Measurements from ENCODE around the gene RABAC1. TPM values are rescaled to one million over a fixed set of nuclear protein-coding genes. Genes with fewer than 3 reads are reported as not detected.
A peak's percentile ranks its signal among the peaks of the same experiment; 100 is the strongest.

The RABAC1 gene
- total RNA-seq, 6 experiments from 2014 or later, result 53.6 to 124 (median 75.8) TPM

GRCh38 chr19:41945135-41945766 is 13.9 kb downstream of the RABAC1 start:
- 71% methylated on average over 1 of the region's 8 CpGs for WGBS (ENCODE audit: insufficient coverage, low coverage, low lambda C conversion rate, missing lambda C conversion rate)
- TF ChIP-seq CTCF (IDR thresholded peaks at IDR 0.05), result no peak
- no peak for TF ChIP-seq POLR2A (IDR thresholded peaks at IDR 0.05)
- ATAC-seq (peak; percentile 40 to 54 (median 49)), DNase-seq (no peak)
- H3K9me3 ChIP-seq, result no peaks in the 10 kb centered on the region
- peaks cover 0 to 6% (median 0%) of the 10 kb centered on the region in 4 donors for H3K4me1 ChIP-seq
- H3K36me3 ChIP-seq, result no peaks in the 10 kb centered on the region
- H3K27me3 ChIP-seq, result peaks cover 0 to 9% of the 10 kb centered on the region in 2 donors
- intact Hi-C loops (cut with DNase I), result loop anchor here in 1 of 2 donors (5.0 kb wide), 1 partner anchor 73 kb away; no protein-coding TSS in a partner anchor
- H3K27ac ChIP-seq, result no peak overlapping the region
- no peak overlapping the region for H3K4me3 ChIP-seq

GRCh38 chr19:41944336-41944735 is 14.8 kb downstream of the RABAC1 start:
- Histone ChIP-seq H3K4me3 (no peak overlapping the region), H3K36me3 (no peaks in the 10 kb centered on the region), H3K27me3 (peaks cover 0 to 9% of the 10 kb centered on the region in 2 donors), H3K9me3 (no peaks in the 10 kb centered on the region), H3K4me1 (peaks cover 0 to 6% (median 0%) of the 10 kb centered on the region in 4 donors), H3K27ac (no peak overlapping the region)
- TF ChIP-seq POLR2A (IDR thresholded peaks at IDR 0.05) (no peak), CTCF (IDR thresholded peaks at IDR 0.05) (no peak)
- DNase-seq (no peak), ATAC-seq (no peak)
- intact Hi-C loops (cut with DNase I), result no loop called here
- WGBS (ENCODE audit: insufficient coverage, low coverage, low lambda C conversion rate, missing lambda C conversion rate), result 33% methylated on average over 1 of the region's 2 CpGs

- H3K27ac ChIP-seq, result no peak overlapping the region
- no peak overlapping the region for H3K4me3 ChIP-seq
- no peak for DNase-seq
- WGBS (ENCODE audit: insufficient coverage, low coverage, low lambda C conversion rate, missing lambda C conversion rate), result 95% methylated on average over 4 of the region's 9 CpGs
- intact Hi-C loops (cut with DNase I), result no loop called here
- H3K4me1 ChIP-seq, result peaks cover 0 to 6% (median 0%) of the 10 kb centered on the region in 4 donors
- H3K9me3 ChIP-seq, result no peaks in the 10 kb centered on the region
- H3K27me3 ChIP-seq, result peaks cover 0 to 9% of the 10 kb centered on the region in 2 donors
- ATAC-seq, result no peak
- TF ChIP-seq CTCF (IDR thresholded peaks at IDR 0.05), result no peak
- H3K36me3 ChIP-seq, result no peaks in the 10 kb centered on the region
Measured at GRCh38 chr19:41941410-41942202, 17.5 kb downstream of the RABAC1 start.

GRCh38 chr19:41940731-41941409 is 18.3 kb downstream of the RABAC1 start:
- intact Hi-C loops (cut with DNase I), result no loop called here
- Histone ChIP-seq H3K27ac (no peak overlapping the region), H3K27me3 (peaks cover 0 to 9% of the 10 kb centered on the region in 2 donors), H3K36me3 (no peaks in the 10 kb centered on the region), H3K4me3 (peak overlapping the region in 2 of 3 donors; percentile 9 to 32), H3K9me3 (no peaks in the 10 kb centered on the region), H3K4me1 (peaks cover 0 to 6% (median 0%) of the 10 kb centered on the region in 4 donors)
- WGBS (ENCODE audit: insufficient coverage, low coverage, low lambda C conversion rate, missing lambda C conversion rate), result 15% methylated on average over 28 of the region's 53 CpGs
- ATAC-seq (no peak), DNase-seq (no peak)
- TF ChIP-seq POLR2A (IDR thresholded peaks at IDR 0.05), result no peak
- TF ChIP-seq CTCF (IDR thresholded peaks at IDR 0.05), result no peak
